Hematopoietic multipotent progenitor cell treated with erythropoietin and hydrocortisone succinate and interleukin-3 and kit ligand, for 8 days (in vitro differentiated cells): Measurements from ENCODE around the gene EVA1B.

Experiments
- DNase-seq: peaks from one replicate; pipeline ENCODE4 v3.0.0-alpha.2; 2015

Gene EVA1B

DNA sequence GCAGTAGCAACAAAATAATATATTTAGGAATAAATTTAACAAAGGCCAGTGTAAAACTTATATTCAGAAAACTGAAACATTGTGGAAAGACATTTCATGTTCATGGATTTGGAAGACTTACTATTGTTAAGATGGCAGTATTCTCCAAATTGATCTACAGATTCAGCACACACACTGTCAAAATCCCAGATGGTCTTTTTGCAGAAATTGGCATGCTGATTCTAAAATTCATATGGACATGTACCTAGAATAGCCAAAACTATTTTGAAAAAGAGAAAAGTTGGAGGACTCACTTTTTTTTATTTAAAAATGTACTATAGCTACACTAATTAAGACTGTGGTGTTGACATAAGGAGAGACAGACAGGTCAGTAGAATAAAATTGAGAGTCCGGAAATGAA lies 49.2 kb downstream of the EVA1B start:
- DNase-seq = no peak

DNA sequence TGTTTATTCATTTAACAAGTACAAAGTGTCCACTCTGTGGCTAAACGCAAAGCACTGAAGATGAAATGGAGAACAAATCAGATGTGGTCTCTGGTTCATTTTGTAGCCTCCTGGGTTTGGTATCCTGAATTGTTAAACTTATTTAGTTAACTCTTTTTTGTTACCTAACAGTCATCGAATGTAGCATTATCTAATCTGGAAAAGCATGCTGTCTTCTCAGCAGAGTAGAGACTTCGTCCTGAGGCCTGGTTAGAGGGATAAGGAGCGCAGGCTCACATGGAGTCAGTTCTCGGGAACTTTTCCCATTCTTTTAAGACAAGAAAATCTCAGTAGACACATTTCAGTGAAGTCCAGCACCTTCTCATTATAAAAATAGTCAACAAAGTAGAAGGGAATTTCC lies 50.4 kb downstream of the EVA1B start:
- peak; percentile 74 for DNase-seq
